ENCODE data around the gene GOT2. TPM values are rescaled to one million over a fixed set of nuclear protein-coding genes. Genes with fewer than 3 reads are reported as not detected.

The GOT2 gene
- 12.4 and 22.2 TPM in 2 replicates for total RNA-seq

GRCh38 chr16:58733671-58734458 lies at the start of gene GOT2:
GOT2 (minus strand) TSS chr16:58734316; CDS start chr16:58734228, 88 bp downstream.

GRCh38 chr16:58684354-58685083 lies 49.6 kb downstream of the GOT2 start, which contains the start of gene SLC38A7:
SLC38A7 (minus strand) TSS chr16:58684770; CDS start chr16:58680126, 4,644 bp downstream.

Other genes starting within 250 kb of the GOT2 start
- 5.6 and 20.0 TPM in 2 replicates for gene NDRG4, start 234.2 kb downstream of the GOT2 start, total RNA-seq
- gene SETD6, start 218.8 kb downstream of the GOT2 start, total RNA-seq: 8.2 and 9.5 TPM in 2 replicates
- gene CNOT1, start 104.5 kb downstream of the GOT2 start, total RNA-seq: 106 and 121 TPM in 2 replicates
- gene SLC38A7, start 49.5 kb downstream of the GOT2 start, total RNA-seq: 27.6 and 32.2 TPM in 2 replicates